HEK293T (cell line): ENCODE measurements around the gene NOP10.

Experiments
- CTCF ChIA-PET: fragments of 350-600 bp; formaldehyde crosslinking; extraction: SDS; loops from one replicate; lab custom pipeline; 2021; ENCODE audit warnings: antibody characterized with exemption, inconsistent platforms; lab: Yijun Ruan, JAX
- POLR2A ChIA-PET: fragments of 350-600 bp; formaldehyde crosslinking; extraction: SDS; loops from one replicate; lab custom pipeline; 2020; ENCODE audit warnings: antibody characterized with exemption, inconsistent platforms; lab: Yijun Ruan, JAX
- DNase-seq: peaks from one replicate; pipeline ENCODE4 v3.0.0; 2012; ENCODE audit warnings: mixed read lengths; ENCODE audit errors: extremely low spot score
- ARNT ChIP-seq: fragments of 450-650 bp; IDR thresholded peaks from 2 replicates; pipeline ENCODE4 v1.6.1; 2017; ENCODE audit warnings: mild to moderate bottlenecking
- BHLHE40 ChIP-seq: fragments of 450-650 bp; IDR thresholded peaks from 2 replicates; pipeline ENCODE4 v1.6.1; 2016; ENCODE audit warnings: mild to moderate bottlenecking, moderate library complexity, borderline replicate concordance
- CTBP1 ChIP-seq: fragments of 450-650 bp; IDR thresholded peaks from 2 replicates; pipeline ENCODE4 v1.6.1; 2016; ENCODE audit warnings: borderline replicate concordance
- ELF4 ChIP-seq: fragments of 450-650 bp; IDR thresholded peaks from 2 replicates; pipeline ENCODE4 v1.6.1; 2017; ENCODE audit warnings: antibody characterized with exemption
- FOXA1 ChIP-seq: fragments of 450-650 bp; IDR thresholded peaks from 2 replicates; pipeline ENCODE4 v1.6.1; 2016; ENCODE audit warnings: mild to moderate bottlenecking
- FOXK2 ChIP-seq: fragments of 450-650 bp; IDR thresholded peaks from 2 replicates; pipeline ENCODE4 v1.6.1; 2016; ENCODE audit warnings: mild to moderate bottlenecking
- FOXM1 ChIP-seq: fragments of 450-650 bp; IDR thresholded peaks from 2 replicates; pipeline ENCODE4 v1.6.1; 2017; ENCODE audit warnings: mild to moderate bottlenecking, borderline replicate concordance
- HDGF ChIP-seq: fragments of 450-650 bp; IDR thresholded peaks from 2 replicates; pipeline ENCODE4 v1.6.1; 2017; ENCODE audit warnings: antibody characterized with exemption, borderline replicate concordance
- L3MBTL2 ChIP-seq: fragments of 450-650 bp; conservative IDR thresholded peaks from 2 replicates; pipeline ENCODE4 v1.6.1; 2016; ENCODE audit warnings: mild to moderate bottlenecking
- LEF1 ChIP-seq: fragments of 450-650 bp; IDR thresholded peaks from 2 replicates; pipeline ENCODE4 v1.6.1; 2017; ENCODE audit warnings: mild to moderate bottlenecking, borderline replicate concordance
- NFRKB ChIP-seq: fragments of 450-650 bp; IDR thresholded peaks from 2 replicates; pipeline ENCODE4 v1.6.1; 2016; ENCODE audit warnings: mild to moderate bottlenecking, moderate library complexity
- PKNOX1 ChIP-seq: fragments of 450-650 bp; IDR thresholded peaks from 2 replicates; pipeline ENCODE4 v1.6.1; 2016
- SP1 ChIP-seq: fragments of 450-650 bp; IDR thresholded peaks from 2 replicates; pipeline ENCODE4 v1.6.1; 2017
- SUZ12 ChIP-seq: fragments of 450-650 bp; IDR thresholded peaks from 2 replicates; pipeline ENCODE4 v1.6.1; 2016; ENCODE audit warnings: mild to moderate bottlenecking
- TARDBP ChIP-seq: fragments of 450-650 bp; IDR thresholded peaks from 2 replicates; pipeline ENCODE4 v1.6.1; 2016
- ZNF384 ChIP-seq: fragments of 450-650 bp; IDR thresholded peaks from 2 replicates; pipeline ENCODE4 v1.6.1; 2016

The NOP10 gene

GRCh38 chr15:34373951-34374350 lies 31.0 kb upstream of the NOP10 start:
- ChIA-PET POLR2A (no interaction called here), CTCF (no interaction called here)
- TF ChIP-seq BHLHE40 (no peak), LEF1 (no peak), SUZ12 (no peak), CTBP1 (no peak), SP1 (no peak), FOXK2 (no peak), FOXM1 (no peak), L3MBTL2 (no peak)
- no peak for DNase-seq

DNA sequence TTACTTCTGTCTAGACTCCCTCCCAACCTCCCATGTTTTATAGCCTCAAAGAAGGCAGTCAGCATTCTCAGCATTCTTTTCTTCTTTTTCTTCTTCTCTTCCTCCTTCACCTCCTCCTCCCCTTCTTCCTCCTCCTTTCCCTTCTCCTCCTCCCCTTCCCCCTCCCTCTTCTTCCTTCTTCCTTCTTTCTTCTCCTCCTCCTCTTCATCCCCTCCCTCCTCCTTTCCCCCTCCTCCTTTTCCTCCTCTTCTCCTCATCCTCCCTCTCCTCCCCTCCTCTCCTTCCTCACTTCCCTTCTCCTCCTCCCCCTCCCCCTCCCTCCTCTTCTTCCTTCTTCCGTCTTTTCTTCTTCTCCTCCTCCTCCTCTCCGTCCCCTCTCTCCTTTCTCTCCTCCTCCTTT lies 27.7 kb upstream of the NOP10 start:
- ChIA-PET POLR2A (no interaction called here), CTCF (no interaction called here)
- TF ChIP-seq FOXK2 (no peak), ARNT (no peak), TARDBP (no peak), FOXA1 (no peak), HDGF (no peak), FOXM1 (no peak), L3MBTL2 (no peak), NFRKB (no peak), BHLHE40 (no peak), SP1 (no peak), ELF4 (no peak), PKNOX1 (no peak), SUZ12 (no peak), CTBP1 (no peak), LEF1 (no peak), ZNF384 (no peak)
- no peak for DNase-seq

GRCh38 chr15:34370129-34370528 lies 27.2 kb upstream of the NOP10 start:
- DNase-seq: no peak
- TF ChIP-seq SUZ12: no peak
- no peak for TF ChIP-seq TARDBP
- no peak for TF ChIP-seq FOXM1
- TF ChIP-seq HDGF: no peak
- TF ChIP-seq FOXA1: no peak
- TF ChIP-seq L3MBTL2: no peak
- TF ChIP-seq SP1: no peak
- TF ChIP-seq BHLHE40: no peak
- ChIA-PET CTCF (no interaction called here), POLR2A (no interaction called here)

DNA sequence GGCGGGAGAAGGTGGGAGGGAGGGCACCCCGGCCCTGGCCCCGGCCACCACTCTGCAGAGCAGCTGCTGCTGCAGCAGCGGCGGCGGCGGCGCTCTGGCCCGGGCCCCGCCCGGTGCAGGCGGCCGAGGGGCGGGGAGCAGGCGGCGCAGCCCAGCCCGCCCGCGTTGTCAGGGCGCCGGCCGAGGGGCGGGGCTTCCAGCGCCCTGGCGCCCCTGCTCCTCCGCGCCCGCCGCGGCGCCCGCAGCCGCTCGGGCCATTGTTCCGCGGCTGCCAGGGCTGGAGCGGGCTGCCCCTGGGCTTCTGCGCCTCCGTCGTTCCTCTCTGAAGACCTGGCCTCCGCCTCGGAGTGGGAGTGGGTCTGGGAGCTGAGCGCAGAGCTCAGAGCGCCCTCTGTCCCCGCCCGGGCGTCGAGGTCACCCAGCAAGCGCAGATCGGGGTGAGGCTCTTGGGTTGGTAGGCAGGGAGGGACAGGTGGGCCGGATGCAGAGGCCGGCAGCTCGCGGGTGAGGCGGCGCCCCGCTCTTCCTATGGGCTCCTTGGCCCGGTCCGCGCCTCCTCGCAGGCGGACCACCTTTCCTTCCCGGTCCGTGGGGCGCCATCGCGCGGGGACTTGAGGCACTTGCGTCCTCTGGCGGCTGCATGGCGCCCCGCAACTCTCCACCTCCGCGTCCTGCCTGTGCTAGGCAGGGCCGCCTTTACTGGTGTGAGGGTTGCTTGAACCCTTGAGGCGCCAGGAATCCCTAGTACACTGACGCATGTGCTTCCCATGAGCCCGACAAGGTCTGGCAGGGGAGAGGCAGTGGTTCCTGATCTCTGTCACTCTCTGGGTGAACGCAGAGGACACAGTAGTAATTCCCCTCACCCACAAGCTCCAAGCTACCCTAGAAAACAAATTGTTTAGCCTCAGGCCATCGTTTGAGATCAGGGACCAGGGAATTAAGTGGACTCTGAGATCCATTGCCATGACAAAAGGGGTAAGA lies 24.5 kb upstream of the NOP10 start, which contains the start of gene LPCAT4:
Gene LPCAT4, minus strand, starts transcription at position 96 of the 981 bp plus-strand sequence. CDS start 96 bp downstream, outside the sequence.
- TF ChIP-seq PKNOX1 (no peak), L3MBTL2 (peak; percentile 51)
- DNase-seq: peak; percentile 87
- CTCF ChIA-PET: interaction anchor here (0.6 to 1.7 kb wide), 5 partner anchors 13 to 306 kb away, joined by 3 to 6 read pairs (median 3); no protein-coding TSS in a partner anchor
- POLR2A ChIA-PET: interaction anchor here (0.7 to 2.9 kb wide), 12 partner anchors 10 to 636 kb away, joined by 3 to 17 read pairs (median 4); partner anchors contain the start of genes NOP10, NUTM1 and SLC12A6

DNA sequence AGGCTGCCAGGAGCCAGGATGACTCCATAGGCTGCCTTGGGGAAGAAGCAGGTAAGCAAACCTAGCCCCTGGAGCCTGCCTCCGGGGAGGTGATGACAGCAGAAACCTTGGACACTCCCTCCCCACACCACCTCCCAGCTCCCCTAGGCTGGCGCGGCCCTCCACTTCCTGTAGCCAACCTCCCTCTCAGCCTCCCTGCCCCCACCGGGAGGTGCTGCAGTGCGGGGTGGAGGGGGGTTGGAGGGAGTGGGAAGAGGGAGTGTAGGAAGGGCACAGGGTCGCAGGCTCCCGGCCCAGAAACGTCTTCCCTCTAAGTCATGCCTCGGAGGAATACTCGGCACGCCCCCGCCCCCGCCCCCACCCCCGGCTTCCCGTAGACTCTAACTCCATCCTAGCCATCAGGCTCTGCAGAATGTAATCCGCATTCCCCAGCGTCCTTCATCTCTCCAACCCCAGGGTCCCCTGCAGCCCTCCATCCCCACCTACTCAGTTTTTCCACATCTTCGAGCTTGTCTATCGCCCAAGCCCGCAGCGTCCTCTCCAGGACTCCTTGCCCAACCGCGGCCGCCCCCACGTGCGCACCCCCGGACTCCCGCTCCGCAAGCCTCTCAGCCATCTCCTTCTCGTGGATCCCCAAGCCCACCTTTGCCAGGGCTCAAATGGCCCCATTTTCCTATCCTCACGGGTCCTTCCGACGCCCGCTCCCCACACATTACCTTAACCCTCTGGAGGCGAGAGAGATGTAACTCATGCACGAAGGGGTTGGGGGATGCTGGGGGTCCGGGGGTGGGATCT lies 23.5 kb upstream of the NOP10 start:
- DNase-seq: peak; percentile 19
- no peak for TF ChIP-seq FOXM1
- no peak for TF ChIP-seq ELF4
- TF ChIP-seq HDGF: no peak
- no peak for TF ChIP-seq ZNF384
- TF ChIP-seq L3MBTL2: peak; percentile 30; the same call in 1 of the 2 replicates
- TF ChIP-seq SUZ12: no peak
- no peak for TF ChIP-seq SP1
- POLR2A ChIA-PET: interaction anchor here (0.8 to 2.9 kb wide), 11 partner anchors 9 to 154 kb away, joined by 3 to 17 read pairs (median 4); partner anchors contain the start of genes NOP10, NUTM1 and SLC12A6
- CTCF ChIA-PET: interaction anchor here (0.7 to 1.7 kb wide), 3 partner anchors 12 to 305 kb away, joined by 3 to 6 read pairs (median 3); no protein-coding TSS in a partner anchor

DNA sequence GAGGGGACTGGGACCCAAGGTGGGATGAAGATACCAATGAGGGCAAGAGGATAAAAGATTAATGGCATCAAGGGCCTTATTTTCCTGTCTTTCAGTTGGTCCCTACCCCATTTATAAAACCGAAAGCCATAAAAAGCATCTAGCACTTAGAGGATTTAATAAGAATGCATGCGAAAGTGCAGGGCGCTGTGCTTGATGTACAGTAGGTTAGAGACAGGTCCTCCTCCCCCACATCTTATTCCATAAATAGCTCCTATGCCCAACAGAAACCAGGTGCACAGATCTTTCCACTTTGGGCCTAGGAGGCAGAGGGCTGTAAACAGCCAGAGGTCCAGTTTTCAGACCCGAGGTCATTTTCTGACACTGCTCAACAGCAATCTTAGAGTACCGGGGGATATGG lies 22.9 kb upstream of the NOP10 start:
- ChIA-PET CTCF (interaction anchor here (1.7 kb wide), 1 partner anchor 11 kb away, joined by 6 read pairs; no protein-coding TSS in a partner anchor), POLR2A (interaction anchor here (1.1 to 2.9 kb wide), 7 partner anchors 8 to 149 kb away, joined by 3 to 17 read pairs (median 5); partner anchors contain the start of genes NOP10 and NUTM1)
- DNase-seq: no peak
- TF ChIP-seq PKNOX1 (no peak), HDGF (no peak), FOXK2 (no peak), ARNT (no peak), BHLHE40 (no peak), L3MBTL2 (no peak), SP1 (no peak), LEF1 (no peak), SUZ12 (no peak), ZNF384 (no peak), ELF4 (no peak), CTBP1 (no peak), NFRKB (no peak), TARDBP (no peak), FOXA1 (no peak)
